Measurements from ENCODE around the gene ADGRD2.

- TF ChIP-seq EZH2 (IDR thresholded peaks at IDR 0.05) (no peak), CTCF (IDR thresholded peaks at IDR 0.05 in 2 of 3, conservative IDR thresholded peaks at IDR 0.05 in 1 of 3; ENCODE audit: borderline replicate concordance in 1 of 3, insufficient read depth in 1 of 3, low read depth in 2 of 3, low read length in 2 of 3) (no peak), ZFX (IDR thresholded peaks at IDR 0.05) (no peak), POLR2A (IDR thresholded peaks at IDR 0.05; ENCODE audit: borderline replicate concordance, extremely low read depth, insufficient read depth, insufficient read length) (no peak), ATF3 (IDR thresholded peaks at IDR 0.05) (no peak), RAD21 (IDR thresholded peaks at IDR 0.05; ENCODE audit: low read depth) (no peak), REST (IDR thresholded peaks at IDR 0.05; ENCODE audit: low read depth) (no peak), POLR2AphosphoS5 (IDR thresholded peaks at IDR 0.05; ENCODE audit: low read depth, low read length) (no peak), EZH2phosphoT487 (IDR thresholded peaks at IDR 0.05; ENCODE audit: borderline replicate concordance) (no peak)
Measured at GRCh38 chr9:124492818-124493217, 42.6 kb downstream of the ADGRD2 start.

Measured in HCT116 (cell line).